ENCODE results near the gene FGFR1OP2.
A peak's percentile ranks its signal among the peaks of the same experiment; 100 is the strongest.

FGFR1OP2 gene

DNA sequence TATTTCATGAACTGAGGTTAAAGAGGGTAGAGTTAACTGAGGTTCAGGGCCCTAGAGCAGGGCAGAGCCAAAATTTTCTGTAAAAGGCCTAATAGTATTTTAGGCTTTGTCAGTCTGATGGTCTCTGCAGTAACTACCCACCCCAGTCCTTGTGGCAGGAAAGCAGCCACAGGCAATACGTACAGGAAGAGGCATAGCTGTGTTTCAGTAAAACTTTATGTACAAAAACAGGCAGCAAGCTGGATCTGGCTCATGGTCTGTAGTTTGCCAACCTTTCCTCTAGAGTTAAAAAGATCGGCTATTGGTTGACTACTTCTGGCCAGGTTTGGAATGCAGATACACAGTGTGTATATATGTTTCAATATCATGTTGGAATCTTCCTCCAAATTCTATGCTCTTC lies 58.7 kb downstream of the FGFR1OP2 start:
- no peak for ATAC-seq (replicated peaks)
- peaks cover 37% of the 10 kb centered on the region for H3K36me3 Mint-ChIP-seq (ENCODE audit: insufficient read depth)
- DNase-seq, result no peak
- no peak overlapping the region for H3K4me3 Mint-ChIP-seq
- no peaks in the 10 kb centered on the region for H3K9me3 Mint-ChIP-seq
- peak overlapping the region in 1 of 2 donors; percentile 41 for H3K27ac Mint-ChIP-seq
- peaks cover 7 to 18% of the 10 kb centered on the region in 2 donors for H3K4me1 Mint-ChIP-seq (ENCODE audit: low read depth in 2 of 2)
- H3K27me3 Mint-ChIP-seq, result no peaks in the 10 kb centered on the region

DNA sequence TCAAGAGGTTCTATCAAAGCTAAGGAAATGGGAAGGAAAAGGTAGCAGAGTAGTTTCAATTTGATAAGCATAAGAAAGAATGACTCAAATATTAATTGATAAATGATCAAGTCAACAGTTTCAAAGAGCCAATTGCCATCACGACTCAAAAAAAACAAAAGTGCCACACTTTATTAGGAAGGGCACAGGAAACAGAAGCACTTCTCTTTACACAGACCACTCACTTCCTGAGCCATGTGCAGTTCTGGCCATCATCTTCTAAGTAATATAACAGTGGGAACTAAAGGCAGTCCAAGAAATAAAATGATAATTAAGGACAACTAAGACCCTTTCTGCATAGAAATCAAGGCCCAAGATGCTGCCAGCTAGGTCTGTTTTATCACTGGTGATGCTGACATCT lies 62.7 kb downstream of the FGFR1OP2 start:
- ATAC-seq (replicated peaks) (no peak), DNase-seq (no peak)
- Mint-ChIP-seq H3K27ac (peak overlapping the region in 1 of 2 donors; percentile 12), H3K4me3 (no peak overlapping the region), H3K27me3 (no peaks in the 10 kb centered on the region), H3K4me1 (ENCODE audit: low read depth in 2 of 2) (peaks cover 16 to 26% of the 10 kb centered on the region in 2 donors), H3K9me3 (no peaks in the 10 kb centered on the region), H3K36me3 (ENCODE audit: insufficient read depth) (peaks cover 24% of the 10 kb centered on the region)

DNA sequence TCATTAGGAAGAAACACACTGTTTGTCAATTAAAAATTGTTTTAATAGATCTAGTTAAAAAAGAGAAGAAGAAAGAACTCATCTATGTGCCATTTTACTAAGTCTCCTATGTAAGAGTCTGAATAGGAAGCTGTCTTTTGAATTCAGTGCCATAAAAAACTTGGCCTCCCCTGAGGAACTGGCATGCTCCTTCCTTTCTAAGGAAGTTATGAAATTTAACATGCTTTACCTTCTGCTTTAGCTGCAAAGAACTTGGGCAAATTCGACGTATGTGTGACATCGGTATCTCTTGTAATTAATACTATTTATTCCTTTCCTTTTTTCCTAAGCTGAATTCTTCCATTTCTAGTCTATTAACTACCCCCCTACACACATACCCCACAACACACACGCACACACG lies 63.4 kb downstream of the FGFR1OP2 start:
- no peak overlapping the region for H3K27ac Mint-ChIP-seq
- H3K27me3 Mint-ChIP-seq, result no peaks in the 10 kb centered on the region
- H3K4me1 Mint-ChIP-seq (ENCODE audit: low read depth in 2 of 2), result peaks cover 16 to 26% of the 10 kb centered on the region in 2 donors
- ATAC-seq (replicated peaks) (no peak), DNase-seq (no peak)
- no peak overlapping the region for H3K4me3 Mint-ChIP-seq
- H3K9me3 Mint-ChIP-seq, result no peaks in the 10 kb centered on the region
- peaks cover 17% of the 10 kb centered on the region for H3K36me3 Mint-ChIP-seq (ENCODE audit: insufficient read depth)

DNA sequence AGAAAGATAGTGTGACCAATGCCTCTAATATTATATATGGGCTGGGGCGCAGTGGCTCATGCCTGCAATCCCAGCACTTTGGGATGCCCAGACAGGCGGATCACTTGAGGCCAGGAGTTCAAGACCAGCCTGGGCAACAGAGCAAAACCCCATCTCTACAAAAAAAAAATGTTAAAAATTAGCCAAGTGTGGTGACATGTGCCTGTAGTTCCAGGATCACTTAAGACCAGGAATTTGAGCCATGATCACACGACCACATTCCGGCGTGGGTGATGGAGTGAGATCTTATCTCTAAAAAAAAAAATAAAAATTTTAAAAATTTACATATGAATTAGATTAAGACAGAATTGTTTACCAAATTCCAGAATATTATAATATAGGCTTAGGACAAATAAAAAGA lies 63.9 kb downstream of the FGFR1OP2 start:
- Mint-ChIP-seq H3K9me3 (no peaks in the 10 kb centered on the region), H3K4me3 (no peak overlapping the region), H3K36me3 (ENCODE audit: insufficient read depth) (peaks cover 13% of the 10 kb centered on the region), H3K27me3 (no peaks in the 10 kb centered on the region), H3K27ac (no peak overlapping the region), H3K4me1 (ENCODE audit: low read depth in 2 of 2) (peaks cover 16 to 26% of the 10 kb centered on the region in 2 donors)
- DNase-seq, result no peak
- ATAC-seq (replicated peaks), result no peak

DNA sequence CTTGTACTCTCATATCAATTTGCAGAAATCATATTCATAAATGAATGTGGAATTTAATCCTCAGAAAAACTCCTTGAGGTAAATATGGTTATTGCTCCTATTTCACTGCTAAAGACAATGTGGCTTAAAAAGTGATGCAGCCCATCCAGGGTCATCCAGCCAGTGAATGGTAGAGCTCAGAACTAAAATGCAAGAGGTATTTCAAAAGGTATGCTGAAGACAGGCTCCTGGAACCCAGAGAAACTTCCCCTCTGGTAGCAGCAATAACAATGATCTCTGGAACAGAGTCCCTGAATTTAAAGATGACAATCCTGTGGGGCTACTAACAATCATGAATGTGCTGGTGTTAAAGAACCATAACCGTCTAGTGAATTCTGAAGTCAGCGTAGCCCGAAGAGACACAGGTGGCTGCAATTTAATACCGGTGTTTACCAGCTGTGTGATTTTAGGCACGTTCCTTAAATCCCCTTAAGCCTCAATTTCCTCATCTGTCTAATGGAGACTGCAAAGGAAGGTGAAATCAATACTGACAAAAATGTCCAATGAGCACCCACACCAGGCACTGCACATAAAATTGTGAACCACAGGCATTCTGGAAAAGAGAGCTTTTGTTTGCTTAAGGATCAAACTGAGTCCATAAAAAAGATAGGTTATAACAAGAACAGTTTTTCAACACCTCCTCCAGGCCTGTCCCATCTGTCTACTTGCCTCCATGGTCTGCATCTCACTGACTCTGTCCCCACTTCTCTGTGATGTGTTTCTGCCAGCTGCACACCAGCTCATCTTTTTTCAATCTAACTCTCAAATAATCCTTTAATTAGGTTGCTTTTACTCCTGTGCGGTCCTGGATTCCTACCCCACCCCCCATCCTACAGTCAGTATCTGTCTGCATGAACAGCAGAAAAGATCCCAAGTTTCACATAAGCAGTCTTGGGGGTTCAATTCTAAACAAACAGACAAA lies 65.4 kb downstream of the FGFR1OP2 start:
- H3K4me3 Mint-ChIP-seq, result no peak overlapping the region
- H3K27ac Mint-ChIP-seq, result no peak overlapping the region
- ATAC-seq (replicated peaks) (no peak), DNase-seq (no peak)
- H3K9me3 Mint-ChIP-seq, result no peaks in the 10 kb centered on the region
- no peaks in the 10 kb centered on the region for H3K27me3 Mint-ChIP-seq
- H3K4me1 Mint-ChIP-seq (ENCODE audit: low read depth in 2 of 2), result peaks cover 22 to 23% of the 10 kb centered on the region in 2 donors
- H3K36me3 Mint-ChIP-seq (ENCODE audit: insufficient read depth), result peaks cover 10% of the 10 kb centered on the region

DNA sequence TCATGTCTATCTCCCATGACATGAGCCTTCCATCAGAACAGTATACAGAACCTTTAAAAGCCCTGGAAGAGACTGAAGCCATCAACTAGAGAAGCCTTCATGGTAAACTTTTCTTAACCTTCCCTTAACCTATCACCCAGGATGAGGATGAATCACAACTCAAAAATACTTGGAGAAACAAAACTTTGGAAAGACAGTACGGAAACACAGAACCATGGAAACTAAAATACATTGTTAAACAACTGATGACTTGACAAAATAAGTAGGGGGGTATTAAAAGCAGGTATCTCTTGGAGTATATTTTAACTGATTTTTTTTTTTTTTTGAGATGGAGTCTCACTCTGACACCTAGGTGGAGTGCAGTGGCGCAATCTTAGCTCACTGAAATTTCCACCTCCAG lies 67.2 kb downstream of the FGFR1OP2 start:
- Mint-ChIP-seq H3K27me3 (no peaks in the 10 kb centered on the region), H3K36me3 (ENCODE audit: insufficient read depth) (peaks cover 4% of the 10 kb centered on the region), H3K4me3 (no peak overlapping the region), H3K9me3 (no peaks in the 10 kb centered on the region), H3K27ac (peak overlapping the region in 1 of 2 donors; percentile 26), H3K4me1 (ENCODE audit: low read depth in 2 of 2) (peaks cover 25 to 27% of the 10 kb centered on the region in 2 donors)
- DNase-seq, result no peak
- ATAC-seq (replicated peaks), result no peak

DNA sequence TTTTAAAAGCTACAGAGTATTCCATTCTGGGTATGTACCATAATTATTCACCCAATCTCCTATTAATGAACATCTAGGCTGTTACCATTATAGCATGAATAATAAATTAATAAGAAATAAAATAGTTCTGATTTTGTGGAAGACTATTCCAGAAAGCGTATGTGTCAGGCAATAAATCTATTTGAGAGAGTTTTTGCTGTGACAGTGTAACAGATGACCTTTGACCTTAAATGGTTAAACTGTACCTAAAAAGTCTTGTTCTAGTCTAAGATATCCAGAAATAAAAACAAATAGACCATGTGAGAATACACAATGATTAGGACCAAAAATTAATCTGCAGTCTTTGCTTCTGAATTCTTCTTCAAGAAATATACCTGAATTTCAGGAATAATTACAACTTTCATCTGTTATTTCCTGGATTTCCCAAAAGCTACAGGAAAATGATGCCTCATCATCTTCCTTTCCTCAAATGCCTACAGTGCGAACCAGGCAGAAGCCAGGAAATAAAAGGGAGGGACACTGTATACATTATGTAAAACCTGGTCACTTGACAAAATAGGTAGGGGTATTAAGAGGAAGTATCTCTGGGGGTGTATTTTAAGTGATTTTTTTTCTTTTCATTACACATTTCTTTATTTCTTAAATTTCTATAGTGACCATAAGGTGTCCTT lies 68.7 kb downstream of the FGFR1OP2 start:
- no peak overlapping the region for H3K27ac Mint-ChIP-seq
- ATAC-seq (replicated peaks), result no peak
- no peaks in the 10 kb centered on the region for H3K9me3 Mint-ChIP-seq
- no peaks in the 10 kb centered on the region for H3K27me3 Mint-ChIP-seq
- DNase-seq, result no peak
- peaks cover 20 to 30% of the 10 kb centered on the region in 2 donors for H3K4me1 Mint-ChIP-seq (ENCODE audit: low read depth in 2 of 2)
- H3K4me3 Mint-ChIP-seq, result no peak overlapping the region
- H3K36me3 Mint-ChIP-seq (ENCODE audit: insufficient read depth), result peaks cover 3% of the 10 kb centered on the region

DNA sequence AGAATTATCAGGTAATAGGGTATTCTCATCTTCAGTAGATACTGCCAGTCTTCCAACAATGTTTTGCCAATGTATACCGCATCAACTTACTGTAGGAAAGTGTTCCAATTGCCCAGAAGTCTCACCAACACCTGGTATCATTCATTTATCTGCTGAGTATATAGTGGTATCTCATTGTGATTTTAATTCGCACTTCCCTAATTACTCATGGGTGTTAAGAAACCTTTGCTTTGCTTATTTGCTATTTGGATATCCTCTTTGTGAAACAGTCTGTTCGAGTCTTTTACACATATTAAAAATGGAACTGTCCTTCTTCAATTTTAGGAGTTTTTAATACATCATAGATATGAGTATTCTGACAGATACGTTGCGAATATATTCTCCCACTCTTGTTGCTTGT lies 69.8 kb downstream of the FGFR1OP2 start:
- H3K27ac Mint-ChIP-seq, result no peak overlapping the region
- no peak overlapping the region for H3K4me3 Mint-ChIP-seq

DNA sequence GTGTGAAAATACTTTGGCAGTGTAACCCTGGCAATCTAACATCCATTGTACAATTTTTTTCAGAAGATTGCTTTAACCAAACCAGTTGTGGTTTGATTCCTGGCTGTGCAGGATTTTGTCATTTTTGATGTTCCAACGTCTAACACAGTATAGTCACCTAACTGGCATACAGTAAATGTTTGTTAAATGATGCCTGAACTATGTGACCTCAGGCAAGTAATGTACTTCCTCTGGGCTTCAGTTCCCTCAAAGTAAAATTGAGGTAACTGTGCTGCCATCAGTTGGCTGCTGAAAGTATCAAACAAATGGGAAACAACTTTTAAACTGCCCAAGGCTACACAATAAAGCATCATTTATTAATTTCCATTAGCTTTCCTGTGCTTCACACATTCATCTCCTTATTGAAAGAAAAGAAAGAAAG lies 71.6 kb downstream of the FGFR1OP2 start:
- no peak for DNase-seq
- no peak for ATAC-seq (replicated peaks)
- Mint-ChIP-seq H3K9me3 (no peaks in the 10 kb centered on the region), H3K4me1 (ENCODE audit: low read depth in 2 of 2) (peaks cover 25 to 43% of the 10 kb centered on the region in 2 donors), H3K4me3 (no peak overlapping the region), H3K36me3 (ENCODE audit: insufficient read depth) (peaks cover 11% of the 10 kb centered on the region), H3K27ac (no peak overlapping the region), H3K27me3 (no peaks in the 10 kb centered on the region)

More for the DNA sequence above, 69.8 kb downstream of the FGFR1OP2 start:
- Mint-ChIP-seq H3K36me3 (ENCODE audit: insufficient read depth) (peaks cover 3% of the 10 kb centered on the region), H3K27me3 (no peaks in the 10 kb centered on the region), H3K4me1 (ENCODE audit: low read depth in 2 of 2) (peaks cover 21 to 35% of the 10 kb centered on the region in 2 donors), H3K9me3 (no peaks in the 10 kb centered on the region)
- no peak for ATAC-seq (replicated peaks)
- no peak for DNase-seq

DNA sequence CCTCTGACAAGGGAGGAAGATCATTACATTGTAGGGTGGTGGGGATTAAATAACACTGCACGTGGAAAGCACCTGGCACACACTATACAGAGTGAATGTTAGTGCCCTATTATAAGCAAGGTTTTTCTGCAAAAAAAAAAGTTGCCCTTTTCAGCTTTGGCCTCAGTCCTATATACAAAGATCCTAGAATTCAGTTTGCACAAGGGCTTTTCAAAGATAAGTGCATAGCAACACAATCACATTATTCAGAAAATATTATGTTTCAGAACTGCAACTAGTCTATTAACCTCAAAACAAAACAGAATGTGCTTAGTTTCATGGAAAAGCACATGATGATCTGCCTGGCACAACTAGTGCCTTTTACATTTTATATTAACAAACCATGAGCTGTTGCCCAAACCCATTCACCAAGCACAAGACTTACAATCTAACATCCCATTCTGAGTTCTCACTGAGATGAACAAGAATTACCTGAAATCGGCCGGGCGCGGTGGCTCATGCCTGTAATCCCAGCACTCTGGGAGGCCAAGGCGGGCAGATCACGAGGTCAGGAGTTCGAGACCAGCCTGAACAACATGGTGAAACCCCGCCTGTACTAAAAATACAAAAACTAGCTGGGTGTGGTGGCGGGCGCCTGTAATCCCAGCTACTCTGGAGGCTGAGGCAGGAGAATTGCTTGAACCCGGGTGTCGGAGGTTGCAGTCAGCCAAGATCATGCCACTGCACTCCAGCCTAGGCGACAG lies 74.1 kb downstream of the FGFR1OP2 start:
- Mint-ChIP-seq H3K9me3 (no peaks in the 10 kb centered on the region), H3K4me1 (ENCODE audit: low read depth in 2 of 2) (peaks cover 27 to 47% of the 10 kb centered on the region in 2 donors), H3K27ac (no peak overlapping the region), H3K36me3 (ENCODE audit: insufficient read depth) (peaks cover 11% of the 10 kb centered on the region), H3K27me3 (no peaks in the 10 kb centered on the region), H3K4me3 (peak overlapping the region; percentile 88 to 90)
- DNase-seq (no peak), ATAC-seq (replicated peaks) (no peak)

DNA sequence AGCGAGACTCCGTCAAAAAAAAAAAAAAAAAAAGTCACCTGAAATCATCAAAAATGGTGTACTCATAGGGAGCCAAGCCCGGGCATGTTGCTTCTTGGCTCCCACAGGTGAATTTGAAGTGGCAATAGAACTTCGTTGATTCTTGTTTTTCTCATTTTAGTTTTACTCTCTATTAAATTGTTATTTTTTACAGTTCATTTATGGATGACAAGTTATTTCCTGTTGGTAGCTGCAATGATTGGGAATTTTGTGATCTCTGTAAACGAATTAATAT lies 74.6 kb downstream of the FGFR1OP2 start:
- peak overlapping the region; percentile 88 to 90 for H3K4me3 Mint-ChIP-seq
- ATAC-seq (replicated peaks) (no peak), DNase-seq (no peak)
- H3K27me3 Mint-ChIP-seq, result no peaks in the 10 kb centered on the region
- no peak overlapping the region for H3K27ac Mint-ChIP-seq
- no peaks in the 10 kb centered on the region for H3K9me3 Mint-ChIP-seq
- peaks cover 25 to 47% of the 10 kb centered on the region in 2 donors for H3K4me1 Mint-ChIP-seq (ENCODE audit: low read depth in 2 of 2)
- H3K36me3 Mint-ChIP-seq (ENCODE audit: insufficient read depth), result peaks cover 11% of the 10 kb centered on the region

DNA sequence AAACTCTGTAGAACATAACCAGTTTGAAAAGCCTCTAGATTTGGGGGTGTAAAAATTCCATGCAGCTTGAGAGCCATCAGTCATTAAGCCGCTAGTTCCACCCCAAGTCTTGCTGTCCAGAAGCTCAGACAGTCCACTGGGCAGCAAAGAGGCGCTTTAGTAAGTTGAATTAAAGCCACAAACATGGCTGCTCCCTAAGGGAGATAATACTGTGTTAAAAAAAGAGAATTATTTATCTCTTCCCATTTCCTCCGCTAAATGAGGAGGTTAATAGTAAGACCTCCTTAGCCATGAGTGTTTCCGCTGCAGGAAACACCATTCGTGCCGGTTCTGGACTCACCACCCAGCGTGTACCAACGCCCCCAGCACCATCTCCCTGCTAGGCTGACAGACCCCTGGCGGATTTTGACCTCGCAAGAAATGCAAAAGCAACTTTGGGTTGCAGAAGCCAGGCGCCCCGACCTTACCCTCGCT lies 75.4 kb downstream of the FGFR1OP2 start:
- peak; percentile 4 for ATAC-seq (replicated peaks)
- no peaks in the 10 kb centered on the region for H3K27me3 Mint-ChIP-seq
- peaks cover 11% of the 10 kb centered on the region for H3K36me3 Mint-ChIP-seq (ENCODE audit: insufficient read depth)
- peak overlapping the region; percentile 98 for H3K27ac Mint-ChIP-seq
- H3K4me1 Mint-ChIP-seq (ENCODE audit: low read depth in 2 of 2), result peaks cover 19 to 42% of the 10 kb centered on the region in 2 donors
- no peak for DNase-seq
- H3K4me3 Mint-ChIP-seq, result peak overlapping the region; percentile 88 to 90
- no peaks in the 10 kb centered on the region for H3K9me3 Mint-ChIP-seq

DNA sequence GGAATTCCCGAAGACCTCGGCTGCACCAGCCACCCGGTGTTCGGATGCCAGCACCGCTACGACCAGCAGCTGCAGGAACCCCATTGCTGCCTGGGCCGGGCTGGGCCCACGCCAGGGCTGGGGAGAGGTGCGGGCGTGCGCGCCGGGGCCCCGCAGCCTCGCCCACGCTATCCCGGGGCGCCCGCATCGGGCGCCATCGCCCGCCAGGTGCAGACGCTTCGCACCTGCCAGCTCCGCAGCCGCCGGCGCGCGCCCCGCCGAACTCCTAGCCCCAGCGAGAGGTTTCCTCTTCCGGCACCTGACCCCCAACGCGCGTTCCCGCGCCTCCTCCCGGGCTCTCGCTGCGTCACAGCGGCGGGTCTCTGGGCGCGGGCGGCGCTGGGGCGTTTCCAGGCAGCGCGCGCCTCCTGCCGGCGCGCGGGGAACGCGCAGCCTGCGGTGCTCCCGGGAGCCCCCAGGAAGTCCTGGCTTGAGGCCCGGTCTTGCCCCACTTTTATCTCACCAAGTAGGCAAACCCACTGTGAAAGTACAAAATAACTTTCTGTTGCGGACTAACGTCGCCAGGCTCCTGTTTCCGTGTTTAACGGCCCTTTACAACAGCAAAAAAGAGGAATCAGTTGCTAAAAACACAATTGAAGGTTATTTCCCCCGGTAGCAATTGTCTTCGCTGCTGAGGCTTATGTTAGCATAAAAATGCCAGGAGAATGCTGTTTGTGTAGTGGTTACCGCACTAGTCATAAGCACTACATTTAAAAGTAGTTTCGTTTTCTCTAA lies 76.0 kb downstream of the FGFR1OP2 start, which contains the start of gene TM7SF3:
Gene TM7SF3 (minus strand): TSS at position 300 of the 774 bp plus-strand sequence. CDS start 216 bp downstream, at position 84.
- Mint-ChIP-seq H3K4me1 (ENCODE audit: low read depth in 2 of 2) (peaks cover 19 to 42% of the 10 kb centered on the region in 2 donors), H3K9me3 (no peaks in the 10 kb centered on the region), H3K4me3 (peak within 1 kb of the TSS; percentile 88 to 90), H3K27ac (peak within 1 kb of the TSS; percentile 98), H3K27me3 (no peaks in the 10 kb centered on the region), H3K36me3 (ENCODE audit: insufficient read depth) (peaks cover 11% of the 10 kb centered on the region)
- peak; percentile 94 to 96 (median 96) for DNase-seq
- ATAC-seq (replicated peaks), result peak; percentile 84
